ENCODE data around the gene FIGN.

GRCh38 chr2:163548970-163549369 lies 186.8 kb downstream of the FIGN start:
- TF ChIP-seq CTCF (conservative IDR thresholded peaks at IDR 0.05; ENCODE audit: low read depth, low read length), result no peak
- no peak for TF ChIP-seq EZH2 (IDR thresholded peaks at IDR 0.05; ENCODE audit: low read length, unreplicated experiment)
